ENCODE results near the gene RGS7BP. TPM values are rescaled to one million over a fixed set of nuclear protein-coding genes. Genes with fewer than 3 reads are reported as not detected.

The RGS7BP gene
- total RNA-seq, 2 donors from 2014 or later = 3.7 to 7.3 TPM

GRCh38 chr5:64637837-64638443 is 132.1 kb downstream of the RGS7BP start:
- DNase-seq (ENCODE audit: low spot score) = no peak
- no peak for TF ChIP-seq POLR2AphosphoS5 (IDR thresholded peaks at IDR 0.05)
- no peak for TF ChIP-seq CTCF (IDR thresholded peaks at IDR 0.05)
- TF ChIP-seq POLR2A (IDR thresholded peaks at IDR 0.05) = no peak
- 72% methylated on average over 10 of the region's 10 CpGs for WGBS
- Histone ChIP-seq H3K27ac (no peak overlapping the region), H3K4me1 (replicated peaks) (no peaks in the 10 kb centered on the region), H3K36me3 (no peaks in the 10 kb centered on the region), H3K27me3 (replicated peaks; ENCODE audit: insufficient read depth) (no peaks in the 10 kb centered on the region), H3K4me3 (no peak overlapping the region), H3K9me3 (no peaks in the 10 kb centered on the region)
- intact Hi-C loops (cut with DNase I) = loop anchor here (10.0 kb wide), 1 partner anchor 317 kb away; no protein-coding TSS in a partner anchor

GRCh38 chr5:64644831-64645230 is 139.0 kb downstream of the RGS7BP start:
- no peaks in the 10 kb centered on the region for H3K9me3 ChIP-seq
- TF ChIP-seq POLR2AphosphoS5 (IDR thresholded peaks at IDR 0.05) (no peak), POLR2A (IDR thresholded peaks at IDR 0.05) (no peak), CTCF (IDR thresholded peaks at IDR 0.05) (no peak)
- no peak overlapping the region for H3K4me3 ChIP-seq
- H3K27ac ChIP-seq = peak overlapping the region in 1 of 2 donors; percentile 30
- H3K4me1 ChIP-seq (replicated peaks) = no peaks in the 10 kb centered on the region
- H3K27me3 ChIP-seq (replicated peaks; ENCODE audit: insufficient read depth) = no peaks in the 10 kb centered on the region
- no peaks in the 10 kb centered on the region for H3K36me3 ChIP-seq
- DNase-seq (ENCODE audit: low spot score) = no peak
- intact Hi-C loops (cut with DNase I) = no loop called here

GRCh38 chr5:64646169-64646568 is 140.4 kb downstream of the RGS7BP start:
- Histone ChIP-seq H3K27me3 (replicated peaks; ENCODE audit: insufficient read depth) (no peaks in the 10 kb centered on the region), H3K9me3 (no peaks in the 10 kb centered on the region), H3K27ac (no peak overlapping the region), H3K36me3 (no peaks in the 10 kb centered on the region), H3K4me1 (replicated peaks) (no peaks in the 10 kb centered on the region), H3K4me3 (no peak overlapping the region)
- intact Hi-C loops (cut with DNase I) = no loop called here
- no peak for DNase-seq (ENCODE audit: low spot score)
- no peak for TF ChIP-seq POLR2A (IDR thresholded peaks at IDR 0.05)
- whole genome bisulfite sequencing = 81% methylated on average over 3 of the region's 3 CpGs

- Histone ChIP-seq H3K4me1 (replicated peaks) (no peaks in the 10 kb centered on the region), H3K27me3 (replicated peaks; ENCODE audit: insufficient read depth) (no peaks in the 10 kb centered on the region), H3K9me3 (no peaks in the 10 kb centered on the region), H3K27ac (no peak overlapping the region), H3K4me3 (no peak overlapping the region), H3K36me3 (no peaks in the 10 kb centered on the region)
- TF ChIP-seq POLR2A (IDR thresholded peaks at IDR 0.05) (no peak), POLR2AphosphoS5 (IDR thresholded peaks at IDR 0.05) (no peak), CTCF (IDR thresholded peaks at IDR 0.05) (no peak)
- intact Hi-C loops (cut with DNase I) = no loop called here
- WGBS = 74% methylated on average over 2 of the region's 2 CpGs
- no peak for DNase-seq (ENCODE audit: low spot score)
These were observed 143.7 kb downstream of the RGS7BP start for GRCh38 chr5:64649512-64649911.

- H3K27ac ChIP-seq = no peak overlapping the region
- no peaks in the 10 kb centered on the region for H3K9me3 ChIP-seq
- TF ChIP-seq POLR2A (IDR thresholded peaks at IDR 0.05) (no peak), POLR2AphosphoS5 (IDR thresholded peaks at IDR 0.05) (no peak), CTCF (IDR thresholded peaks at IDR 0.05) (no peak)
- H3K36me3 ChIP-seq = no peaks in the 10 kb centered on the region
- H3K4me1 ChIP-seq (replicated peaks) = no peaks in the 10 kb centered on the region
- no peaks in the 10 kb centered on the region for H3K27me3 ChIP-seq (replicated peaks; ENCODE audit: insufficient read depth)
- intact Hi-C loops (cut with DNase I) = no loop called here
- 93% methylated on average over 3 of the region's 3 CpGs for WGBS
- no peak overlapping the region for H3K4me3 ChIP-seq
- no peak for DNase-seq (ENCODE audit: low spot score)
These were observed 148.1 kb downstream of the RGS7BP start for GRCh38 chr5:64653766-64654560.
